HG03159 (cell line): Measurements from ENCODE around the gene SIT1.

ENCODE experiments used
- ATAC-seq: cut with Tn5 transposase; IDR thresholded peaks from one replicate; pipeline ENCODE4 v1.9.1; 2021; ENCODE audit warnings: mild to moderate bottlenecking, moderate library complexity; ENCODE audit not compliant: unreplicated experiment

Gene SIT1

DNA sequence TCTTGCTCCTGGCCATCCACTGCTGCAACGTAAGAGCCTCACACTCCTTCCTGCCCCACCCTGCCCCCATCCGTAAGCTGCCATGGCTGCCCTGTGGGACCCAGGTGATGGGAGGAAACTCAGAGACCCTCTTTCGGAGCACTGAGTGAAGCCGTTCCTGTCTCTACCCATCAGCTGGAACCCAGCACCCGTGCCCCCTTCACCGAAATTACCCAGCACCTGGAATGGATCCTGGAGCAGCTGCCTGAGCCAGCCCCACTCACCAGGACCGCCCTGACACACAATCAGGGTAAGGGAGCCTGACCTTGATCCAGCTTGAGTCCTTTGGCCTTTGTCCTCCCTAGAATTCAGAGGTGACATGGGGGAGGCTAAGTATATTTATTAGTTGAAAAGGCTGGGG, 42.5 kb downstream of the SIT1 start:
- no peak for ATAC-seq

DNA sequence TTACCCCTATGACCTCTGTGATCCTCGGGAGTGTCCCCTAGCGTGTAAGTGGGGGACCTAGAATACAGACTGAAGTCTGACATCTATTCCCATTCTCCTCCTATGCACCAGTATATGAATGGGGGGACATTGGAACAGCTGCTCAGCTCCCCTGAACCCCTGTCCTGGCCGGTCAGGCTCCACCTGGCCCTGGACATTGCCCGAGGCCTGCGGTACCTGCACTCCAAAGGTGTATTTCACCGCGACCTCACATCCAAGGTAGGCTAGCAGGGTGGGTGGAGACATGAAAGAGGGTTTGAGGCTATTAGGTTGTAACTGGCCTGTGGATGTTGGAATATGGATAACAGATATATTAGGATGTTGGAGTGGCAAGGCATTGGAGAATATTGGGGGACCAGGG, 44.0 kb downstream of the SIT1 start:
- no peak for ATAC-seq

- ATAC-seq: no peak
These were observed 44.6 kb downstream of the SIT1 start for GRCh38 chr9:35606138-35606504.

DNA sequence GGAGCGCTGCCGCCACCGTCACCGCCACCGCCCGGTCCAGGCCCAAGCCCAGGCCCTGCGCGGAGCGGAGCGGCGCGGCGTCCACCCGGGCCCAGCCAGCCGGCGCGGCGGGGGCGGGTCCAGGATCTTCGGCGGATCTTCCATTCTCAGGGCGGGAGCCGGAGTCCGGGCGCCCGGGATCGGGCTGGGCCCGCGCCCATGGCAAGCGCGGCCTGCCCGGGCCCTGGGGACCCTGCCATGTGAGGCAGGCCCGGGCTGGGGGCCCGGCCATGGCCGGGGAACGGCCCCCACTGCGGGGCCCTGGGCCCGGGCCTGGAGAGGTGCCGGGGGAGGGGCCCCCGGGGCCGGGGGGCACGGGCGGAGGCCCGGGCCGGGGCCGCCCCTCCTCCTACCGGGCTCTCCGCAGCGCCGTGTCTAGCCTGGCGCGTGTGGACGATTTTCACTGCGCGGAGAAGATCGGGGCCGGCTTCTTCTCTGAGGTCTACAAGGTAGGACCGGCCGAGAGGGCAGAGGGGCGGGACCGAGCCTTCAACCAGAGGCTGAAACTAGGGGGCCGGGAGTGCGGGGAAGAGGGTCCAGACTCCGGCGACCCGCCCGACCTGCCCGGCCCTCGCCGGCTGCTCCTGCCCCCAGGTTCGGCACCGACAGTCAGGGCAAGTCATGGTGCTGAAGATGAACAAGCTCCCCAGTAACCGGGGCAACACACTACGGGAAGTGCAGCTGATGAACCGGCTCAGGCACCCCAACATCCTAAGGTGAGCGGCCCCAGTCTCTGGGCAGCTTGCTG, 45.2 kb downstream of the SIT1 start:
- ATAC-seq: peak; percentile 6

DNA sequence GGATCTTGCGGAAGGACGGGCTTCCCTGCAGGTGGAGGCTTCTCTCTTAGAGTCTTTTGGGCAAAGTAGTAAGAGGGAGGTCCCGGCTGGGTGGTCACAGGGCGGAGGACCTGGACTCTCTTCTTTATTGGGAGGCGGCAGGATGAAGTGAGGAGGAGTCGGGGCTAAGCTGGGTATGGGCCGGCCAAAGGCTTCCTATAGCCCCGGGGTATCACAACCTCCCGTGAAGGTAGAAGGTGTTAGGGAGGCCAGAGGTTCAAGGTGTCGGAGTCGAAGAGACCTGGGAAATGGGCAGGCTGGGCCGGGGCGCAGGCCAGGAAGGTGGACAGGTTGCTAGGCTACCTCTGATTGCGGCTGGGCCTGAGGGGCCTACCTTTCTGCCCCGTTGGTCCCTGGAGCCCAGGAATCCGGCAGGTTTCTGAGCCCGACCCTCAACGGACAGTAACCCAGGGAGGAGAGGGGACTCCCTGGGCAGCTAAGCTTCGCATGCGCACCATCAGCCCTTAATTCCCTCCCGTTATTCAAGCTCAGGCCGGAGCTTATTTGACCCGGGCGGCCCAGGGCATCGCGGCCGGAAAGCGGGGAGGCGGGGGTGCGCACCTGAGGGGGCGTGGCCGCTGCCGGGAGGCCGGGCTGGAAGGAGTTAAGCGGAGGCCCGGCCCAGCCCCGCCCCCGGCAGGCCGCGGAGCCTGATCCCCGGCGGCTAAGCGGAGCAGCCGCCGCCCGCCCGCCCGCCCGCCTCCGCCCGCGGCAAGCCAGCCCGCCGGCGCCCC, 46.0 kb downstream of the SIT1 start, which contains the start of gene TESK1:
Gene TESK1, plus strand, starts transcription at position 685 of the 773 bp plus-strand sequence. CDS start 358 bp downstream, outside the sequence.
- ATAC-seq: peak; percentile 41

DNA sequence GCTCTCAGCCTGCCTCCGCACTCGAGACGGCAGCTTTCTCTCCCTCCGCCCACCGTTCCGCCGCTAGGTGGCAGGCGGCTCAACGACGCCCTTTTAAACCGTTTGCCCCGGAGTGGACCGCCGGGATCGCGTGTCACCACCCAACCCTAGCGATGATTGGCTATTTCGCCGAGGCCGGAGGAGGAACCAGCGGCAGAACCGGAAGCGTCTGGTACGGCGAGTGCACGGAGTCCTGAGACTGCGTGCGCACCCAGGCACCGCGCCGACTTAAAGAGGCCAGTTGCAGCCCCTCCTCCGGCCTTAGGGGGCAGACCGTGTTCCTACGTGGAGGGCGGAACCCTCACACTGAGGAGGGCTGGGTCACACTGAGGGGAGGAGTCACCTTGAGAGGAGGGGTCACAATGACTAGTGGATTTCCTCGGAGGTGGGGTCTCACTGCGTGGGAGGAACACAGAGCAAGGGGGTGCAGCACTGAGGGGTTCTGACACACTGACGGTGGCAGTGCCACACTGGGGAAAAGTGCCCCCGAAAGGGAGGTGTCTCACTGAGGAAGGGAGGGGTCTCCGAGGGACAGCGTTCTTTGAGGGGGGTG, 46.6 kb downstream of the SIT1 start:
- ATAC-seq: peak; percentile 87

- ATAC-seq: no peak
These were observed 47.2 kb downstream of the SIT1 start for GRCh38 chr9:35603506-35603985.

GRCh38 chr9:35599763-35600604, 50.7 kb downstream of the SIT1 start:
- ATAC-seq: no peak
